ENCODE measurements around the gene ZSWIM7.

DNA sequence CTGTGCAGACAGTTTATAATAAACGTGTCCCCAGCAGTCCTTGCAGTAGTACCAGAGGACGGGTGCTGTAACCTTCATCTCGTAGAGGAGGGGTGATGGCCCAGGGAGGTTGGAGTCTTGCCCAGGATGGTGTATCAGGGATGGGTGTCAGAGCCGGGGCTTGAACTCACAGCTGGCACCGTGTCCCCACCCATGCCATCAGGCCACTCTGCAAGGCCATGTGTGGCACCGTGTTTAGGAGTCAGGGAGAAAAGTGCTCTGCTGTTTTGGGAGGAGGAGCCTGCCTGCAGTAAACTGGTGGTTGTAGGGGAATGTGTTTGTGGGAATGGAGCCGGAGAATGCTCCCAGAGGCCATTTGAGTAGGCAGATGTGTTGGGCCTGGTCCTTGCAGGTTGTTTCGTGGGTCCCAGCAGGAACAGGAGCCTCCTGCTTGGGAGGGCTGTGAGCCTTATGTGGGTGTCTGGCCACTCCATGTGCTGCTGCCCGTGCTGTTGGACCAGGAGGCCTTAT is 52.8 kb downstream of the ZSWIM7 start:
- TF ChIP-seq POLR2A (IDR thresholded peaks at IDR 0.05) (no peak), EP300 (IDR thresholded peaks at IDR 0.05) (no peak)
- TF ChIP-seq, protein P1, sequence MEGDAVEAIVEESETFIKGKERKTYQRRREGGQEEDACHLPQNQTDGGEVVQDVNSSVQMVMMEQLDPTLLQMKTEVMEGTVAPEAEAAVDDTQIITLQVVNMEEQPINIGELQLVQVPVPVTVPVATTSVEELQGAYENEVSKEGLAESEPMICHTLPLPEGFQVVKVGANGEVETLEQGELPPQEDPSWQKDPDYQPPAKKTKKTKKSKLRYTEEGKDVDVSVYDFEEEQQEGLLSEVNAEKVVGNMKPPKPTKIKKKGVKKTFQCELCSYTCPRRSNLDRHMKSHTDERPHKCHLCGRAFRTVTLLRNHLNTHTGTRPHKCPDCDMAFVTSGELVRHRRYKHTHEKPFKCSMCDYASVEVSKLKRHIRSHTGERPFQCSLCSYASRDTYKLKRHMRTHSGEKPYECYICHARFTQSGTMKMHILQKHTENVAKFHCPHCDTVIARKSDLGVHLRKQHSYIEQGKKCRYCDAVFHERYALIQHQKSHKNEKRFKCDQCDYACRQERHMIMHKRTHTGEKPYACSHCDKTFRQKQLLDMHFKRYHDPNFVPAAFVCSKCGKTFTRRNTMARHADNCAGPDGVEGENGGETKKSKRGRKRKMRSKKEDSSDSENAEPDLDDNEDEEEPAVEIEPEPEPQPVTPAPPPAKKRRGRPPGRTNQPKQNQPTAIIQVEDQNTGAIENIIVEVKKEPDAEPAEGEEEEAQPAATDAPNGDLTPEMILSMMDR (IDR thresholded peaks at IDR 0.05), result no peak

Data from suprapubic skin (tissue), 3 donors.